GM19372 (cell line): Measurements from ENCODE around the gene SPINDOC.
A peak's percentile ranks its signal among the peaks of the same experiment; 100 is the strongest.
"Not testable (repeated sequence)": the region's sequence is repeated elsewhere in the genome, so short reads cannot be mapped to it uniquely, and the experiment has no call there.

Experiments used
- ATAC-seq: cut with Tn5 transposase; IDR thresholded peaks from one replicate; pipeline ENCODE4 v1.9.1; 2021; ENCODE audit warnings: mild to moderate bottlenecking, low read depth, moderate library complexity; ENCODE audit not compliant: unreplicated experiment

The SPINDOC gene, protein sequence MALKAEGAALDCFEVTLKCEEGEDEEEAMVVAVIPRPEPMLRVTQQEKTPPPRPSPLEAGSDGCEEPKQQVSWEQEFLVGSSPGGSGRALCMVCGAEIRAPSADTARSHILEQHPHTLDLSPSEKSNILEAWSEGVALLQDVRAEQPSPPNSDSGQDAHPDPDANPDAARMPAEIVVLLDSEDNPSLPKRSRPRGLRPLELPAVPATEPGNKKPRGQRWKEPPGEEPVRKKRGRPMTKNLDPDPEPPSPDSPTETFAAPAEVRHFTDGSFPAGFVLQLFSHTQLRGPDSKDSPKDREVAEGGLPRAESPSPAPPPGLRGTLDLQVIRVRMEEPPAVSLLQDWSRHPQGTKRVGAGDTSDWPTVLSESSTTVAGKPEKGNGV

GRCh38 chr11:63813035-63813562, at the start of gene SPINDOC:
TSS of gene SPINDOC (plus strand) at chr11:63813456. CDS start at chr11:63813687, 231 bp downstream.
- ATAC-seq: peak; percentile 77

GRCh38 chr11:63763496-63764339, 49.5 kb upstream of the SPINDOC start:
- no peak for ATAC-seq

DNA sequence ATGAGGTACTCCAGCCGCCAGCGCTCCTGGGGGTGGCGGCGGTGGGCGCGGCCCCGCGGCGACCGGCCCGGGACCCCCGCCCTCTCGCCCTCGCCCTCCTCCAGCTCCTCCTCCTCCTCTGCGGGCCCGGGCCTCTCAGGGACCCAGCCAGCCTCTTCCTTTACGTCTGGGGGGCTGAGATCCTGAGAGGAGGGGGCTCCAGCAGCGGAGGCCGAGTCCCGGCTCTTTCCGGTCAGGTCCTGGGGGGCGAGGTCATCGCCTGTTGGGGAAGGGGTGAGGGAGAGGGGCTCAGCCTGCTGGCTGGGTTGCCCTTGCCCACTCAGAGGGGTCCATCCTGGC, 48.9 kb upstream of the SPINDOC start:
- ATAC-seq: no peak

DNA sequence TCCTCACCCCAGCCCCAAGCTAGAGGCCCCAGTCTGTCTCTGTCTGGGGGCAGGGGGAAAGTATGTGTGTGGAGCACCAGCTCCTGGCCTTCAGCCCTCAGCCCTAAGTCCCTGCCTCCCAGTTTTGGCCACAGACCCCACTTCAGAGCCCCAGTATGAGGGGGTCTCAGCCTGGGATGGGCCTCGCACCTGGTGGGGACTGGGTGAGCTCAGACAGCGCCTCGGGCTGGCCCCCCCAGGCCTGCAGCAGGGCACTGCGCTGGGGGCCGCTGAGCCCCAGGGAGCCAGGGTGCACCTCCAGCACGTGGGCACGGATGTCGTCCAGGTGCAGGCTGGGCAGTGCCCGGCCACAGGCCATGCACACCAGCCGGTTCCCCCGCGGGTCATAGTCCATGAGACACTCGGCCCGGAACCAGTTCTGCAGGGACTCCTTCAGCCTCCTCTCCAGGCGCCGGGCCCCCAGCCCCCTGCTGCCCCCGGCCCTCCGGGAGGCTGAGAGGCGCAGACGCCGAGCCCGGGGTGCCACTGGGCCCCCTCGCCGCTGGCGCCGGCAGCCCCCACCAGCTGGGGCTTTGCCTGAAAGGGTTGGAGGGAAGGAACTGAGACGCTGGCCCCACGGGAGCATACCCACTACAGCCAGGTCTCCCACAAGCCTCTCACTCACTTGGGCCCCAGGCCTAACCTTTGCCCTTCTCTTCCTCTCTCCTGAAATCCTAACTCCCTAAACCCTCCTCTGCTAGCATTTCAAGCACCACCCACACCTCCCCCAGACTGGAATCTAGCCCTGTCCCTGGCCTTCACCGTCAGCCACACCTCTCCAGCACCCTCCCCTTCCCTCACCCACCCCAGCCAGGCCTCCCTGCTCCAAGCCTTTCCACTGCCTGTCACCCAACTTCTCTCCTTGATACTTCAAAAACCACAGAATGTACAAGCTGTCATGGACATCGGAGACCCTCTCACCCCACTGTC, 48.3 kb upstream of the SPINDOC start:
- ATAC-seq: no peak

DNA sequence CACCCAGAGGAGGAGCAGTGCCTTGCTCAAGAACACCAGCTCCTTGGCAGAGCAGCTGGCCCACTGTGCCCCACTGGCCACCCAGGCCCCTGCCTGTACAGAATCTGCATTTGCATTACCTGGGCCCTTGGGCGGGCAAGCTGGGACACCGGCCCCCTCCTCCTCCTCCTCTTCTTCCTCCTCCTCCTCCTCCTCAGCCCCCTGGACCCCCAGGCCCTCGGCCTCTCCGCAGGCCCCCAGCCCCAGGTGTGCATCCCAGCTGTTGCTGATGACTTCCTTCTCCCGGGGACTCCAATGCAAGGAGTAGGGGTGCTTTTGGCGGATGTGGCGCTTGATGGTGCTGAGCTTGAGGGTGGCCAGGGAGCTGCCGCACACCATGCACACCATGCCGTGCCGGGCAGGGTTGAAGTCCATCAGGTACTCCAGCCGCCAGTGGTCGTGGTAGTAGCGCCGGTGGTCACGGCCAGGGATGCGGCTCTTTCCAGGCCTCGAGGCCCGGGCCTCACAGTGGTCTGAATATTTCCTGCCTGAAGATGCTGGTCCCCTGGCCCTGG, 47.5 kb upstream of the SPINDOC start:
- ATAC-seq: no peak

DNA sequence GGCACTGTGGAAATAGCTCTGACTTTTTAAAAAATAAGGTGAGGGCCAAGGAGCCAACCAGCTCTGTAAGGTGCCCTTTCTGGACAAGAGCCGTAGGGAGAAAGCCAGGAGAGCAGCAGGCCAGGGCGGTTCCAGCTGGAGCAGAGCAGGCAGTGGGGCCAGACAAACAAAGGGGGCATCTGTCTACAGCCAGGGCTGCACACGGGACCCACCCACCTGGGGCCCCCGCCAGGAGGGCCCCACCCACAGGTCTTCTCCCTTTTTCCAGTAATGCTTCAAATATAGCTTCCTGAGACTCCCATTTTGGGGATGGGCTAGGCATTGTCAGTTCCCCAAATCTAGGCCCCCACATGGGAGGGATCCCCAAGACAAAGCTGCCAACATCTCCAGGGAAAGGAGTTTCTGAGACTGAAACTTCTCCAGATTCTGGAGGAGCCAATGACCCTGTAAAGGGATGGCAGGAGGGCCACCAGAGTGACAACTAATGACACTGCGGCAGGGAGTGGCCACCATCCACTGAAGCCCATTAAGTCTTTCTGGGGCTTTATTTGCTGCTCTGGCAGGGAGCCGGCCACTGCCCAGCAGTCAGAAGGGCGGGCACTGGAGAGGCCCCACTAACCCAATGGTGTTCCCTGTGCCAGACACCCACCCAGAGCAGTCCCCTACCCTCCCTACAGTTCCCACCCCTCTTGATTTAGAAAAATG, 46.6 kb upstream of the SPINDOC start:
- no peak for ATAC-seq

DNA sequence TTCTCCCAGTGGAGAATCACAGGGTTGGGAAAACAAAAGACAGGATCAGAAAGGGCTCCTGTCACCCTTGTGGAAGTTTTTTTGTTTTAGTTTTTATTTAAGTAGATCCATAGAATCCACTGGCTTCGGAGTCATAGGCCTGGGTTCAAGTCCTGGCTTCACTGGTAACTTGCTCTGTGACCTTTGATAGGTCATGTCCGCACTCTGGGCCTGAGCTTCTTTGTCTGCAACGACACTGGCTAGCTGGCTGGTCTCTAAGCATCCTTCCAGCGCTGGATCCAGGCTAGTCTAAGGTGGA, 46.0 kb upstream of the SPINDOC start:
- ATAC-seq: no peak

DNA sequence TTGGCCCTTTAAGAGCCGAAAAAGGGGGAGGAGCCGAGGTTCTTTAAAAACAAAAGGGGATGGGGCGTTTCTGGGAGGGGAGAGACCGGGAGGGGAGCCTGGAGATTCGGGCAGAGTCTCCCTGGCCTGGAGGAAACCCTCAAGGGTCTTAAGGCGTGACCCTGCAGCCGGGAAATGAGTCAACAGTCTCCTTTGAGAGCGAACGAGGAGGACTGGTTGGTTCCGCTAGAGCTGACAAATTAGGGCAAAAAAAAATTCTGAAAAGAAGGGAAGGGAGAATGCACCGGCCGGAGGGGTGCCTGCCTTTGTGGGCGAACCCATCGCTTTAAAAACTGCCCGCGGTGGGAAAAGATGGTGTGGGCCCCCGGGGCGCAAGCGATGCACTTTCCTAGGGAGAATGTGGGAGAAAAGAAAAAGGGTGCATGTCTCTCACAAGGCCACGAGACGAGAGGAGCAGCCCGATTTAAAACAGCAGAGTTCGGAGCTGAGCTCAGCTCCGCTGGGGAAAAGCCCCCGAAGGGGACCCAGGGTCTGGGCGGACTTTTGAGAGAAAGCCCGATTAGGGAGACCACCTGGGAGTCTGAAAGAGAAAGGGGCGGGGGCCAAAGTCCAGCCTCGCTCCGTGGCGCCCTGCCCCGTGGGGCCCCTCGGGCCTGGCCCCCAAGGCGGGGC, 45.6 kb upstream of the SPINDOC start:
- no peak for ATAC-seq

DNA sequence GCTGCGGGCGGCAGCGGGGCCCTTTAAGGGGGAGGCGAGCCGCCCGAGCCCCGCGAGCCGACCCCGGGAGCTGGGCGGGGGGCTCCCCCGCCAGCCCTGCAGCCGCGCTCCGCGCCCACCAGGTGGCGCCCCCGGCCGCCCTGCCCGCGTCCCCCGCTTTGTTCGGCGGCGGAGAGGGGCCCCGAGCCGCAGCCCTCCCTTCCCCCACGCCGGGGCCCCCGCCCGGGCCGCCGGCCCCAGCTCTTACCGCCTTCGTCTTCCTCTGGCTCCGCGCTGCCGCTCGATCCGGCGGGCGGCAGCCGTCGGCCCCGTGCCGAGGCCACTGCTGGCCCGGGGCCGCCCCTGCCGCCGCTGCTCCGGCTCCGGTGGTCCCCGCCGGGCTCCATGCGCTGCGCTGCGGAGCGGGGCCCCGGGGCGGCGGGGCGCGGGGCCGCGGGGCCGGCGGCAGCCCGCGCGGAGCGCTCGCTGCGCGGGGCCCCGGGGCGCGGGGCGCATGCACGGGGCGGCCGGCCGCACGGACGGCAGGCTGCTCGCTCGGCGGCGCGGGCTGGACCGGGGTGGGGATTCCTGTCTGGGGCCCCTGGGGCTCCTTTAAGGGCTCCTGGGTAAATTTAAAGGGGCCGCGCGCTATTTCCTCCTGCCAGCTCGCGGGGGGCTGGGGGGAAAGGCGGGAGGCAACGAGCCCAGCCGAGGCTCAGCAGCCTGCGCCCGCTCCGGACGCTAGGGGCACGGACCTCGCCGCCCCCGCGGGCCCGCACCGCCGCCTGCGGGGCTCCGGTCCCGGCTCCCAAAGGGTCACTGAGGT, 44.8 kb upstream of the SPINDOC start, which contains the start of gene ZFTA:
Gene ZFTA (minus strand): TSS at position 539 of the 805 bp plus-strand sequence. CDS start 153 bp downstream, at position 386.
- peak; percentile 52 for ATAC-seq

GRCh38 chr11:63769042-63769713, 44.1 kb upstream of the SPINDOC start:
- peak; percentile 44 for ATAC-seq

GRCh38 chr11:63769714-63770455, 43.4 kb upstream of the SPINDOC start:
- ATAC-seq: no peak

DNA sequence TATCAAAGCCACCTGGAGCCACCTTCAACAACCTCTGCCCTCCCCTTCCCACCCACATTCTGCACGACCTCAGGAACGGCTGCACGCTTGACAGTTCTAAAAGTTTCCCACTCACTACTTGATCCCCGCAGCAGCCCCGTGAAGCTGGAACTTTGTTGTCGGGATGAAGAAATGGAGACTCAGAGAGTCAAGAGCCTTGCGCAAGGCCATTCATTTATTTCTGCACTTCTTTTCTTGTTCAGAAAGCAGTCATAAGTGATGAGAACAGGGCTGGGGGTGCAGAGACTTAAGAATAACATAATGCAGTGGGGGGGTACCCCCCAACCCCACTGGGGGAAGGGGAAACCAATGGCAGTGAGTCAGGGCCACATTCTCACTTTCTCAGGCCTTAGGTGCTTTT, 42.5 kb upstream of the SPINDOC start:
- ATAC-seq: no peak

GRCh38 chr11:63771741-63772318, 41.4 kb upstream of the SPINDOC start:
- ATAC-seq: not testable (repeated sequence)

GRCh38 chr11:63775191-63775590, 38.1 kb upstream of the SPINDOC start:
- no peak for ATAC-seq

DNA sequence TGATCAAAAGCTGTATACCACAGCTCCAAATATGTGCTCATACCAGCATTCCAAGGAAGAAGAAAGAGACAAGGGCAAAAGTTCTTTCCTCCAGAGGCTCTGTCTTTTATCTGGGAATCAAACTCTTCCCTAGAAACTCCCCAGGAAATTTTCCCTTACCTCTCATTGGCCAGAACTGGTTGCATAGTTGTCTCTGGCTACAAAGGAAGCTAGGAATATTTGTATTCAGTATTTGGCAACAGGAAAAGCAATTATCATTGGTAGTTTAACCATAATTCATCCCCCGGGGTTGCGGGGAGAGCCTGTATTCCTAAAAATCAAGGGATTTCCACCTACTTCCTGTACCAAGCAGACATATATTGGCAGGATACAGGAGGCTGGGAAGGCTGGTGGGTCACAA, 34.2 kb upstream of the SPINDOC start:
- no peak for ATAC-seq

- ATAC-seq: no peak
Observed at GRCh38 chr11:63782749-63783148, 30.5 kb upstream of the SPINDOC start.
